GM23338 (cell line): ENCODE measurements around the gene SP100. TPM values are rescaled to one million over a fixed set of nuclear protein-coding genes. Genes with fewer than 3 reads are reported as not detected.

Experiments
- ATAC-seq: fragments of 200-7000 bp; cut with Tn5 transposase; 3 replicates; pipeline ENCODE4 v1.9.1; 2020
- DNase-seq: peaks from one replicate; pipeline ENCODE4 v3.0.0-alpha.2; 2015; ENCODE audit warnings: low spot score
- H2AFZ ChIP-seq: fragments of 200-600 bp; sonication (generic); 2 replicates; pipeline ENCODE4 v1.8.0; 2016; ENCODE audit warnings: antibody characterized with exemption, mild to moderate bottlenecking, moderate library complexity
- H3F3A ChIP-seq: fragments of 200-600 bp; sonication (generic); replicated peaks from 2 replicates; pipeline ENCODE4 v1.8.0; 2017; ENCODE audit warnings: antibody characterized with exemption, mixed run types, low read depth
- H3K27ac ChIP-seq: fragments of 200-600 bp; sonication (generic); 2 replicates; pipeline ENCODE4 v1.6.1; 2016; ENCODE audit warnings: low read depth
- H3K27me3 ChIP-seq: fragments of 200-600 bp; sonication (generic); 2 replicates; pipeline ENCODE4 v1.8.0; 2016; ENCODE audit warnings: mild to moderate bottlenecking, mixed run types, moderate library complexity; ENCODE audit not compliant: insufficient read depth
- H3K36me3 ChIP-seq: fragments of 200-600 bp; sonication (generic); 2 replicates; pipeline ENCODE4 v1.8.0; 2016; ENCODE audit warnings: mild to moderate bottlenecking; ENCODE audit not compliant: insufficient read depth
- H3K4me1 ChIP-seq: fragments of 200-600 bp; sonication (generic); 2 replicates; pipeline ENCODE4 v1.8.0; 2016; ENCODE audit warnings: mild to moderate bottlenecking, moderate library complexity; ENCODE audit not compliant: insufficient read depth
- H3K4me2 ChIP-seq: fragments of 200-600 bp; sonication (generic); 2 replicates; pipeline ENCODE4 v1.7.1; 2017; ENCODE audit warnings: mixed run types
- H3K4me3 ChIP-seq: fragments of 200-600 bp; sonication (generic); 2 replicates; pipeline ENCODE4 v1.6.1; 2016; ENCODE audit warnings: mixed run types
- H3K79me2 ChIP-seq: fragments of 200-600 bp; sonication (generic); replicated peaks from 2 replicates; pipeline ENCODE4 v1.8.0; 2017; ENCODE audit warnings: mild to moderate bottlenecking; ENCODE audit not compliant: insufficient read depth
- H3K9me2 ChIP-seq: fragments of 200-600 bp; sonication (generic); 2 replicates; pipeline ENCODE4 v1.8.0; 2017; ENCODE audit not compliant: insufficient read depth
- H4K20me1 ChIP-seq: fragments of 200-600 bp; sonication (generic); replicated peaks from 2 replicates; pipeline ENCODE4 v1.8.0; 2017; ENCODE audit warnings: mild to moderate bottlenecking; ENCODE audit not compliant: insufficient read depth
- H3K27ac Mint-ChIP-seq: 2 replicates; pipeline ENCODE4 v1.8.0; 2020; ENCODE audit warnings: inconsistent platforms, mild to moderate bottlenecking, moderate library complexity, mixed read lengths
- H3K27me3 Mint-ChIP-seq: 3 replicates; pipeline ENCODE4 v1.8.0; 2022; ENCODE audit warnings: low read depth, mild to moderate bottlenecking, moderate library complexity, mixed read lengths, inconsistent platforms; ENCODE audit not compliant: insufficient read depth, poor library complexity
- H3K36me3 Mint-ChIP-seq: 3 replicates; pipeline ENCODE4 v1.8.0; 2021; ENCODE audit warnings: low read depth, mild to moderate bottlenecking, inconsistent platforms, moderate library complexity, mixed read lengths
- H3K4me1 Mint-ChIP-seq: 3 replicates; pipeline ENCODE4 v1.8.0; 2020; ENCODE audit warnings: mild to moderate bottlenecking, inconsistent platforms, mixed read lengths
- H3K4me3 Mint-ChIP-seq: 3 replicates; pipeline ENCODE4 v1.8.0; 2021; ENCODE audit warnings: moderate library complexity, mild to moderate bottlenecking, inconsistent platforms, mixed read lengths
- H3K9me3 Mint-ChIP-seq: 3 replicates; pipeline ENCODE4 v1.8.0; 2020; ENCODE audit warnings: moderate library complexity, mild to moderate bottlenecking, inconsistent platforms, mixed read lengths
- CREB1 ChIP-seq: fragments of 250-450 bp; sonication (Bioruptor Pico); IDR thresholded peaks from 2 replicates; pipeline ENCODE4 v1.5.0; 2020; ENCODE audit warnings: low read depth, mild to moderate bottlenecking, moderate library complexity
- CTCF ChIP-seq, 2 experiments: fragments of 200-600 bp in 1 of 2; sonication (generic) in 1 of 2; conservative IDR thresholded peaks; 2 replicates each; pipeline versions ENCODE4 v1.5.1 to v1.6.1; 2016 to 2017; ENCODE audit warnings: antibody characterized with exemption in 2 of 2, low read depth in 2 of 2, mild to moderate bottlenecking in 2 of 2, moderate library complexity in 1 of 2
- EZH2 ChIP-seq: fragments of 200-600 bp; sonication (generic); IDR thresholded peaks from one replicate; pipeline ENCODE4 v1.8.0; 2017; ENCODE audit warnings: antibody characterized with exemption, mild to moderate bottlenecking, low read depth; ENCODE audit not compliant: unreplicated experiment
- STAT1 ChIP-seq: IDR thresholded peaks from one replicate; pipeline ENCODE4 v1.6.1; 2016; ENCODE audit warnings: antibody characterized with exemption; ENCODE audit not compliant: unreplicated experiment
- ZNF114 ChIP-seq: fragments of 250-450 bp; sonication (Bioruptor Pico); IDR thresholded peaks from 2 replicates; pipeline ENCODE4 v1.5.0; 2020; ENCODE audit warnings: mild to moderate bottlenecking, moderate library complexity
- polyA plus RNA-seq: library from polyadenylated mRNA; unstranded; fragments of >200 nt; fragmentation: Nextera tagmentation; extraction: Ambion mirVana; gene quantifications from 2 replicates; pipeline ENCODE4 v1.2.1, GENCODE V29; 2016
- total RNA-seq: library from RNA; depleted of rRNA; stranded (reverse); fragments of >200 nt; shearing (Covaris generic); gene quantifications from 2 replicates; pipeline ENCODE4 v1.2.3, GENCODE V29; 2014
- TF ChIP-seq, protein P1 (sequence below): IDR thresholded peaks from 2 replicates; pipeline ENCODE4 v1.6.1; 2016; ENCODE audit warnings: antibody characterized with exemption
- TF ChIP-seq, protein P2 (sequence below): fragments of 250-450 bp; sonication (Bioruptor Pico); IDR thresholded peaks from 2 replicates; pipeline ENCODE4 v1.5.0; 2020; ENCODE audit warnings: mild to moderate bottlenecking, moderate library complexity

The SP100 gene
- total and polyA plus RNA-seq, 2 experiments from 2014 or later: 0.44 to 0.73 TPM

DNA sequence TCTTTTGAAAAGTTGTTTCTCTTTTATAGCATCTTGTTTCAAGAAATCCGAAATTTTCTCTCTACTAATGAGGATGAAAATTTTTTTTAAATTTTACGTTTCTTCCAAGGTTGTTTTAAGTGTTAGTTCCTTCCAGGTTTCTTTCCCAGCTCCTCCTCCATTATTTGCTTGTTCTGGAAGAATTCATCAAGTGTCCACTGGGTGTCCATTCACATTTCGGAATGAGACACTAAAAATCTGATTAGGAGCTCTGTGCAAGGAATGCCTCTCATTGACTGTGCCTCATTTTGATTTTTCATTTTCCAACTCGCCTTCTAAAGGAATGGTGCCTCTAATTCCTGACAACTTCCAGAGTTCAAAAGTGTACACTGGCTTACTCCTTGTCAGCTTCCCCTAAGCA, 6.1 kb downstream of the SP100 start:
- Mint-ChIP-seq H3K4me3 (no peak overlapping the region), H3K27me3 (no peaks in the 10 kb centered on the region), H3K27ac (no peak overlapping the region), H3K36me3 (no peaks in the 10 kb centered on the region), H3K4me1 (no peaks in the 10 kb centered on the region; the same call in 2 of the 3 replicates), H3K9me3 (no peaks in the 10 kb centered on the region)
- Histone ChIP-seq H3K4me1 (no peaks in the 10 kb centered on the region), H3K9me2 (no peaks in the 10 kb centered on the region), H3K27ac (no peak overlapping the region), H3K79me2 (no peaks in the 10 kb centered on the region), H2AFZ (no peak overlapping the region), H3K4me2 (no peak overlapping the region), H3K4me3 (no peak overlapping the region), H3K36me3 (no peaks in the 10 kb centered on the region), H3K27me3 (no peaks in the 10 kb centered on the region), H3F3A (no peaks in the 10 kb centered on the region), H4K20me1 (no peaks in the 10 kb centered on the region)
- ATAC-seq: no peak
- DNase-seq: no peak
- no peak for TF ChIP-seq CTCF (conservative IDR thresholded peaks at IDR 0.05; ENCODE audit: low read depth in 2 of 2)
- no peak for TF ChIP-seq EZH2
- TF ChIP-seq CREB1 (CRISPR knock-in tag): no peak
- no peak for TF ChIP-seq STAT1
- TF ChIP-seq, protein P1, sequence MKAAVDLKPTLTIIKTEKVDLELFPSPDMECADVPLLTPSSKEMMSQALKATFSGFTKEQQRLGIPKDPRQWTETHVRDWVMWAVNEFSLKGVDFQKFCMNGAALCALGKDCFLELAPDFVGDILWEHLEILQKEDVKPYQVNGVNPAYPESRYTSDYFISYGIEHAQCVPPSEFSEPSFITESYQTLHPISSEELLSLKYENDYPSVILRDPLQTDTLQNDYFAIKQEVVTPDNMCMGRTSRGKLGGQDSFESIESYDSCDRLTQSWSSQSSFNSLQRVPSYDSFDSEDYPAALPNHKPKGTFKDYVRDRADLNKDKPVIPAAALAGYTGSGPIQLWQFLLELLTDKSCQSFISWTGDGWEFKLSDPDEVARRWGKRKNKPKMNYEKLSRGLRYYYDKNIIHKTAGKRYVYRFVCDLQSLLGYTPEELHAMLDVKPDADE: no peak
- TF ChIP-seq ZNF114: no peak

DNA sequence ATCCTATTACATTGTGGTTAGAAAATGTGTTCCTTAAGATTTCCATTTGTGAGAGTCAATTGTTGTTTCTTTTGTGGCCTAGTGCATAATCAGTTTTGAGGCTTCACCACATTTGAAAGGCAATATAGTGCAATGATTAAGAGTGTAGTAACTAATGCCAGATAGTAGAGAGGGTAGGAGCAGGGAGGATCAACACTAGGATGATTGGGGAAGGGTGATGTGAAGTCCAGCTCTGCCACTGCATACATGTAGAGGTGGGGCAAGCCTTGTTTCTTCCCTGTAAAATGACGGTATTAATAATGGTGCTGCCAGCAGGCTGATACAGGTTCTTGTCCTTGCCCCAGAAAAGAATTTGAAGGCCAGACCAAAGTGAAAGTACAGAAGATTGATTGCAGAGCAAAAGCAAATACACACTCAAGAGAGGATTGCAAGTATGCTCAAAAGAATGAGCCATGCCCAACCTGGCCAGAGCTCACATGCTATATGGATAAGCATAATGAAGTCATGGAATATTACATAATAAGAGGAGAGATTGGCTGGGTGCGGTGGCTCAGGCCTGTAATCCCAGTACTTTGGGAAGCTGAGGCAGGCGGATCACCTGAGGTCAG, 8.0 kb downstream of the SP100 start:
- no peak for DNase-seq
- peaks cover 3% of the 10 kb centered on the region for H3K27me3 Mint-ChIP-seq

More for the DNA sequence above, 8.0 kb downstream of the SP100 start:
- ATAC-seq: no peak
- H3K27ac ChIP-seq: no peak overlapping the region
- Mint-ChIP-seq H3K27ac (no peak overlapping the region), H3K36me3 (peaks cover 3% of the 10 kb centered on the region; the same call in 1 of the 3 replicates), H3K9me3 (peaks cover 3% of the 10 kb centered on the region; the same call in 2 of the 3 replicates), H3K4me3 (no peak overlapping the region), H3K4me1 (no peaks in the 10 kb centered on the region; the same call in 2 of the 3 replicates)
- H3K9me2 ChIP-seq: no peaks in the 10 kb centered on the region
- H4K20me1 ChIP-seq: no peaks in the 10 kb centered on the region
- TF ChIP-seq ZNF114 (no peak), CTCF (conservative IDR thresholded peaks at IDR 0.05; ENCODE audit: low read depth in 2 of 2) (no peak)
- TF ChIP-seq, protein P2, sequence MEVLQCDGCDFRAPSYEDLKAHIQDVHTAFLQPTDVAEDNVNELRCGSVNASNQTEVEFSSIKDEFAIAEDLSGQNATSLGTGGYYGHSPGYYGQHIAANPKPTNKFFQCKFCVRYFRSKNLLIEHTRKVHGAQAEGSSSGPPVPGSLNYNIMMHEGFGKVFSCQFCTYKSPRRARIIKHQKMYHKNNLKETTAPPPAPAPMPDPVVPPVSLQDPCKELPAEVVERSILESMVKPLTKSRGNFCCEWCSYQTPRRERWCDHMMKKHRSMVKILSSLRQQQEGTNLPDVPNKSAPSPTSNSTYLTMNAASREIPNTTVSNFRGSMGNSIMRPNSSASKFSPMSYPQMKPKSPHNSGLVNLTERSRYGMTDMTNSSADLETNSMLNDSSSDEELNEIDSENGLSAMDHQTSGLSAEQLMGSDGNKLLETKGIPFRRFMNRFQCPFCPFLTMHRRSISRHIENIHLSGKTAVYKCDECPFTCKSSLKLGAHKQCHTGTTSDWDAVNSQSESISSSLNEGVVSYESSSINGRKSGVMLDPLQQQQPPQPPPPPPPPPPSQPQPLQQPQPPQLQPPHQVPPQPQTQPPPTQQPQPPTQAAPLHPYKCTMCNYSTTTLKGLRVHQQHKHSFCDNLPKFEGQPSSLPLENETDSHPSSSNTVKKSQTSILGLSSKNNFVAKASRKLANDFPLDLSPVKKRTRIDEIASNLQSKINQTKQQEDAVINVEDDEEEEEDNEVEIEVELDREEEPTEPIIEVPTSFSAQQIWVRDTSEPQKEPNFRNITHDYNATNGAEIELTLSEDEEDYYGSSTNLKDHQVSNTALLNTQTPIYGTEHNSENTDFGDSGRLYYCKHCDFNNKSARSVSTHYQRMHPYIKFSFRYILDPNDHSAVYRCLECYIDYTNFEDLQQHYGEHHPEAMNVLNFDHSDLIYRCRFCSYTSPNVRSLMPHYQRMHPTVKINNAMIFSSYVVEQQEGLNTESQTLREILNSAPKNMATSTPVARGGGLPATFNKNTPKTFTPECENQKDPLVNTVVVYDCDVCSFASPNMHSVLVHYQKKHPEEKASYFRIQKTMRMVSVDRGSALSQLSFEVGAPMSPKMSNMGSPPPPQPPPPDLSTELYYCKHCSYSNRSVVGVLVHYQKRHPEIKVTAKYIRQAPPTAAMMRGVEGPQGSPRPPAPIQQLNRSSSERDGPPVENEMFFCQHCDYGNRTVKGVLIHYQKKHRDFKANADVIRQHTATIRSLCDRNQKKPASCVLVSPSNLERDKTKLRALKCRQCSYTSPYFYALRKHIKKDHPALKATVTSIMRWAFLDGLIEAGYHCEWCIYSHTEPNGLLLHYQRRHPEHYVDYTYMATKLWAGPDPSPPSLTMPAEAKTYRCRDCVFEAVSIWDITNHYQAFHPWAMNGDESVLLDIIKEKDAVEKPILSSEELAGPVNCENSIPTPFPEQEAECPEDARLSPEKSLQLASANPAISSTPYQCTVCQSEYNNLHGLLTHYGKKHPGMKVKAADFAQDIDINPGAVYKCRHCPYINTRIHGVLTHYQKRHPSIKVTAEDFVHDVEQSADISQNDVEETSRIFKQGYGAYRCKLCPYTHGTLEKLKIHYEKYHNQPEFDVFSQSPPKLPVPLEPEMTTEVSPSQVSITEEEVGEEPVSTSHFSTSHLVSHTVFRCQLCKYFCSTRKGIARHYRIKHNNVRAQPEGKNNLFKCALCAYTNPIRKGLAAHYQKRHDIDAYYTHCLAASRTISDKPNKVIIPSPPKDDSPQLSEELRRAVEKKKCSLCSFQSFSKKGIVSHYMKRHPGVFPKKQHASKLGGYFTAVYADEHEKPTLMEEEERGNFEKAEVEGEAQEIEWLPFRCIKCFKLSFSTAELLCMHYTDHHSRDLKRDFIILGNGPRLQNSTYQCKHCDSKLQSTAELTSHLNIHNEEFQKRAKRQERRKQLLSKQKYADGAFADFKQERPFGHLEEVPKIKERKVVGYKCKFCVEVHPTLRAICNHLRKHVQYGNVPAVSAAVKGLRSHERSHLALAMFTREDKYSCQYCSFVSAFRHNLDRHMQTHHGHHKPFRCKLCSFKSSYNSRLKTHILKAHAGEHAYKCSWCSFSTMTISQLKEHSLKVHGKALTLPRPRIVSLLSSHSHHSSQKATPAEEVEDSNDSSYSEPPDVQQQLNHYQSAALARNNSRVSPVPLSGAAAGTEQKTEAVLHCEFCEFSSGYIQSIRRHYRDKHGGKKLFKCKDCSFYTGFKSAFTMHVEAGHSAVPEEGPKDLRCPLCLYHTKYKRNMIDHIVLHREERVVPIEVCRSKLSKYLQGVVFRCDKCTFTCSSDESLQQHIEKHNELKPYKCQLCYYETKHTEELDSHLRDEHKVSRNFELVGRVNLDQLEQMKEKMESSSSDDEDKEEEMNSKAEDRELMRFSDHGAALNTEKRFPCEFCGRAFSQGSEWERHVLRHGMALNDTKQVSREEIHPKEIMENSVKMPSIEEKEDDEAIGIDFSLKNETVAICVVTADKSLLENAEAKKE (CRISPR knock-in tag): no peak
- H3K79me2 ChIP-seq: no peaks in the 10 kb centered on the region
- no peaks in the 10 kb centered on the region for H3K36me3 ChIP-seq
- no peak overlapping the region for H3K4me2 ChIP-seq
- no peaks in the 10 kb centered on the region for H3K4me1 ChIP-seq
- no peaks in the 10 kb centered on the region for H3F3A ChIP-seq
- H3K27me3 ChIP-seq: no peaks in the 10 kb centered on the region
- no peak overlapping the region for H2AFZ ChIP-seq
- H3K4me3 ChIP-seq: no peak overlapping the region
